Activated gamma-delta T cell treated with Interleukin-2 at 50 U/mL for 16 hours (primary cell): Measurements from ENCODE around the gene RBKS.
"Not testable (repeated sequence)": the region's sequence is repeated elsewhere in the genome, so short reads cannot be mapped to it uniquely, and the experiment has no call there.

Experiments
- DNase-seq: peaks from one replicate; pipeline ENCODE4 v3.0.0-alpha.2; 2020

RBKS gene

GRCh38 chr2:27796791-27797765 lies 93.1 kb downstream of the RBKS start:
- no peak for DNase-seq

GRCh38 chr2:27795868-27796277 lies 94.3 kb downstream of the RBKS start:
- no peak for DNase-seq

GRCh38 chr2:27795093-27795834 lies 94.9 kb downstream of the RBKS start:
- no peak for DNase-seq

- no peak for DNase-seq
Measured at GRCh38 chr2:27792759-27793158, 97.4 kb downstream of the RBKS start.

- DNase-seq = no peak
Measured at GRCh38 chr2:27790796-27791195, 99.4 kb downstream of the RBKS start.

GRCh38 chr2:27782701-27783100 lies 107.5 kb downstream of the RBKS start:
- DNase-seq = no peak

GRCh38 chr2:27781496-27781895 lies 108.7 kb downstream of the RBKS start:
- DNase-seq = no peak

- no peak for DNase-seq
Measured at GRCh38 chr2:27779417-27780055, 110.7 kb downstream of the RBKS start.

- no peak for DNase-seq
Measured at GRCh38 chr2:27776696-27777095, 113.5 kb downstream of the RBKS start.

- no peak for DNase-seq
Measured at GRCh38 chr2:27776097-27776496, 114.1 kb downstream of the RBKS start.

- no peak for DNase-seq
Measured at GRCh38 chr2:27773959-27774358, 116.2 kb downstream of the RBKS start.

GRCh38 chr2:27772804-27773203 lies 117.4 kb downstream of the RBKS start:
- DNase-seq = no peak

- peak; percentile 91 for DNase-seq
Measured at GRCh38 chr2:27771548-27772335, 118.4 kb downstream of the RBKS start, which contains the start of gene MRPL33. TSS of gene MRPL33 (plus strand) at chr2:27771719. CDS start at chr2:27771778, 59 bp downstream.

- no peak for DNase-seq
Measured at GRCh38 chr2:27771202-27771547, 119.0 kb downstream of the RBKS start.

- no peak for DNase-seq
Measured at GRCh38 chr2:27766287-27766661, 123.9 kb downstream of the RBKS start.

- peak; percentile 24 for DNase-seq
Measured at GRCh38 chr2:27765621-27766286, 124.4 kb downstream of the RBKS start.

GRCh38 chr2:27764526-27764925 lies 125.7 kb downstream of the RBKS start:
- not testable (repeated sequence) for DNase-seq

GRCh38 chr2:27763907-27764267 lies 126.3 kb downstream of the RBKS start:
- no peak for DNase-seq

GRCh38 chr2:27762951-27763906 lies 127.0 kb downstream of the RBKS start:
- DNase-seq = no peak

GRCh38 chr2:27756544-27757498 lies 133.4 kb downstream of the RBKS start:
- no peak for DNase-seq
